Measurements from ENCODE around the gene TMIE.
A peak's percentile ranks its signal among the peaks of the same experiment; 100 is the strongest.

The TMIE gene

DNA sequence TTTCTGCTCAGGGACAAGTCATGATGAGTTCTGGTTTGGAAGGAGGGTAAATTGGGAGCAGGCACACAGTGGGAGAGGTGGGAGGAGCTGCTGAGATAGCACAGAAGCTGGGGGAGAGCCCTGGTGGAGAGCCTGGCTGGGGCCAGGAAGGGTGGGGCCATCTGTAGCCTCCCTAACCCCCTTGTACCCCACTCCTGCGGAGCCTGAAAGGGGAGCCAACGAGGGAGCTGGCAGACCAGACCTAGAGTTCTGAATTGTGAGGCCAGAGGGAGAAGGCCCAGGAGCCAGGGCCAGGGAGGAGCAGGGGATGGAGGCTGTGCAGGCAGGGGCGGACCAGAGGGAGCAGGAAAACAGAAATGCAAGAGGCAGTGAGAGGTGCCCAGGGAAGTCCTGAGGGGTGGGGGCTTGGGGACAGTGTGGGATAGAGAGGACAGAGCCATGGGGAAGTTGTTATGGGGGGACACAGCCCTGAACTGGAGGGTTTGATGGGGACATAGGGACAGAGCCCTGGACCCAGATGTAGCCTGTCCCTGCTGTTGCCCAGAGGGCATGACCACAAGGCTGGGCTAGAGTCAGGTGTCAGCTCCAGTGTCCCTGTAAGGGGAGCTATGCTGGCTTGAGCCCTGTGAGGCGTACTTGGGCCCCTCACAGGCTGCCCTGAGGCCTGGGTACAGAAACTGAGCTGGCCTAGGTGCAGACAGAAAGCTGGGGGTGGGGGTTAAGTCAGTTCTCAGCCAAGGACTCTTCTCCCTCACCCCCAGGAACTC is 1.2 kb downstream of the TMIE start:
- TF ChIP-seq, protein P1, sequence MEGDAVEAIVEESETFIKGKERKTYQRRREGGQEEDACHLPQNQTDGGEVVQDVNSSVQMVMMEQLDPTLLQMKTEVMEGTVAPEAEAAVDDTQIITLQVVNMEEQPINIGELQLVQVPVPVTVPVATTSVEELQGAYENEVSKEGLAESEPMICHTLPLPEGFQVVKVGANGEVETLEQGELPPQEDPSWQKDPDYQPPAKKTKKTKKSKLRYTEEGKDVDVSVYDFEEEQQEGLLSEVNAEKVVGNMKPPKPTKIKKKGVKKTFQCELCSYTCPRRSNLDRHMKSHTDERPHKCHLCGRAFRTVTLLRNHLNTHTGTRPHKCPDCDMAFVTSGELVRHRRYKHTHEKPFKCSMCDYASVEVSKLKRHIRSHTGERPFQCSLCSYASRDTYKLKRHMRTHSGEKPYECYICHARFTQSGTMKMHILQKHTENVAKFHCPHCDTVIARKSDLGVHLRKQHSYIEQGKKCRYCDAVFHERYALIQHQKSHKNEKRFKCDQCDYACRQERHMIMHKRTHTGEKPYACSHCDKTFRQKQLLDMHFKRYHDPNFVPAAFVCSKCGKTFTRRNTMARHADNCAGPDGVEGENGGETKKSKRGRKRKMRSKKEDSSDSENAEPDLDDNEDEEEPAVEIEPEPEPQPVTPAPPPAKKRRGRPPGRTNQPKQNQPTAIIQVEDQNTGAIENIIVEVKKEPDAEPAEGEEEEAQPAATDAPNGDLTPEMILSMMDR (IDR thresholded peaks at IDR 0.05), result no peak

DNA sequence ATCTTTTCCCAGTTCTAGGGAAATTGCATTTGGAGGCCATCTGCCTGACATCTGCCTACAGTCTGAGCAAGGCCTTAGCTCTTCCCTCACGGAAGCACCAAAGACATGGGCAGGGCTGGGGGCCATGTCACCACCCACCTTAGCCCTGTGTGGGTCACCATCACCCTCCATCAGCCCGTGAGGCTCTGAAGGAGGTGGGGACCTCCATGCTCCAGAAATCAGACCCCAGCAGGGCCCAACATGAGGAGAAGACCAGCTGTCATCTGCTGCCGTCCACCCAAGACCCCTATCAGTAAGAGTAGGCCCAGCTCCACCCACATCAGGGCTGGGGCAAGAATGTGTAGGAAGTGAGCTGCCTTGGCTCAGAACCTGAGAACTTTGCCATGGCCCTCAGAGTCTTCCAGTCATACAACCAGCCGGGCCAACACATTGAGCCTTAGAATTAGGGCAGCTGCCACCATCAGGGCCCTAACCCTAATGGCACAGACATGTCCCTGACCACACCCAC is 1.9 kb downstream of the TMIE start:
- TF ChIP-seq, protein P1 (IDR thresholded peaks at IDR 0.05), result no peak

- TF ChIP-seq, protein P1 (IDR thresholded peaks at IDR 0.05), result peak; percentile 97
Observed at GRCh38 chr3:46705022-46705530, 3.9 kb downstream of the TMIE start.

GRCh38 chr3:46705751-46706552 is 4.8 kb downstream of the TMIE start:
- TF ChIP-seq, protein P1 (IDR thresholded peaks at IDR 0.05), result no peak

DNA sequence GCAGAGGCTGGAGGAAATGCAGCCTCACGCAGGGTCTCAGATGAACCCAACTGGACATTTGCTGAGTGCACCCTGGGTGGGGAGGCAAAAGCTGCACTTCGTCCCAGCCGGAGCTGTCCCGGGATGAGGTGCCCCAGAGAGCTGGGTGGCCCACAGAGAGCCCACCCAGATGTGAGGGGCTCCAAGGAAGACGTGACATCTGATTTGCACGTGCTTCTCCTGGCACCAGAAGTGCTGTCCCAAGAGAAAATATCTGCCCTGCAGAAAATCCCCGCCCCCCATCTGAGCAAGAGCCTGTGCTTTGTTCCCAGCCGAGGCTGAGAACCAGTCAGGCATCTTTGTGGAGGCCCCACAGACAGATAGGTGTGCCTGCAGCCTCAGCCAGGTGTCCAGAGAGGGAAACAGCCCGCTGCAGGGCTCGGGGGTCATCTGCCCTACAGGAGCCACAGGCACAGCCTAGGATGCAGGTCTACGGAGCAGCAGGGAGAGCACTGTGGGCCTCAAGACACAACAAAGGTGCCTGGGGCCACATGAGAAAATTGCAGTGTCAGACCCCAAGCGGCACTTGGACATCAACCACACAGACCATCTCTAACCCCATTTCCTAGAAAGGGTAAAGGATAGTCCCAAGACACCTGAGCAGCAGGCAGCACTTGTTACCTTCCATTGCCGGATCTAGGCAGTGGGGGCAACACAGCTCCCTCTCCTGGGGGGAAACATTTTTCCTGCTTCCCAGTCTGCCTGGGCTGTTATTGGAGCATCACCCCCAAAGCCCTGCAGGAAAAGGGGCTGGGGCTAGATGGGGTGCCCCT is 5.8 kb downstream of the TMIE start:
- TF ChIP-seq, protein P1 (IDR thresholded peaks at IDR 0.05), result no peak

DNA sequence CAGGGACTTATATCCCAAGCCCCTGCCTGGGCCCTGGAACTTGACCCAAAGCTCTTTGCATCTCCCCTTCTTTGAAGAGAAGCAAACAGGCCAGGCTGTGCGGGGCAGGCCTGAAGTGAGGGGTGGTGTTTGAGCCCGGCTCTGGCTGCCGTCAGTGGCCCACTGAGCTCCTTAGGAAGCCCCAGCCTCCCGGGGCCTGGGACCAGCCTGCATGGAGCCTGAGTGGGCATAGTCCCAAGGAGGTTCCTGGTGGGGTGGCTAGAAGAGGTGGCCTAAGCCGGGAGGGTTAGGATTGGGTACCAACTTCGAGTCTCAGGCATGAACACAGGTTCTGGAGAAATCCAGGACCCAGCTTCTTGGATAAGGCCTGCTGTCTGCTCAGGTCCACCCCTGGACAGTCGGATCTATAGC is 6.4 kb downstream of the TMIE start:
- TF ChIP-seq, protein P1 (IDR thresholded peaks at IDR 0.05), result no peak
